GM18502 (cell line): ENCODE data around the gene TCF25.
"Not testable (repeated sequence)": the region's sequence is repeated elsewhere in the genome, so short reads cannot be mapped to it uniquely, and the experiment has no call there.

Experiments
- ATAC-seq: cut with Tn5 transposase; IDR thresholded peaks from one replicate; pipeline ENCODE4 v1.9.1; 2021; ENCODE audit warnings: mild to moderate bottlenecking; ENCODE audit not compliant: unreplicated experiment, poor library complexity

The TCF25 gene

DNA sequence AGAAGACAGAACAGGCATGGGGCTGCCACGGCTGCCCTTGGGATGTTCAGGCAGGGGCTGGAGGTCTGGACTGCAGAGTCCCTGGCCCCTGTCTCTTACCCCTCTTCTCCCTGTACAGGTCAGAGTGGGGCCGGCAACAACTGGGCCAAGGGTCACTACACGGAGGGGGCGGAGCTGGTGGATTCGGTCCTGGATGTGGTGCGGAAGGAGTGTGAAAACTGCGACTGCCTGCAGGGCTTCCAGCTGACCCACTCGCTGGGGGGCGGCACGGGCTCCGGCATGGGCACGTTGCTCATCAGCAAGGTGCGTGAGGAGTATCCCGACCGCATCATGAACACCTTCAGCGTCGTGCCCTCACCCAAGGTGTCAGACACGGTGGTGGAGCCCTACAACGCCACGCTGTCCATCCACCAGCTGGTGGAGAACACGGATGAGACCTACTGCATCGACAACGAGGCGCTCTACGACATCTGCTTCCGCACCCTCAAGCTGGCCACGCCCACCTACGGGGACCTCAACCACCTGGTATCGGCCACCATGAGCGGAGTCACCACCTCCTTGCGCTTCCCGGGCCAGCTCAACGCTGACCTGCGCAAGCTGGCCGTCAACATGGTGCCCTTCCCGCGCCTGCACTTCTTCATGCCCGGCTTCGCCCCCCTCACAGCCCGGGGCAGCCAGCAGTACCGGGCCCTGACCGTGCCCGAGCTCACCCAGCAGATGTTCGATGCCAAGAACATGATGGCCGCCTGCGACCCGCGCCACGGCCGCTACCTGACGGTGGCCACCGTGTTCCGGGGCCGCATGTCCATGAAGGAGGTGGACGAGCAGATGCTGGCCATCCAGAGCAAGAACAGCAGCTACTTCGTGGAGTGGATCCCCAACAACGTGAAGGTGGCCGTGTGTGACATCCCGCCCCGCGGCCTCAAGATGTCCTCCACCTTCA lies 61.5 kb downstream of the TCF25 start:
- no peak for ATAC-seq

DNA sequence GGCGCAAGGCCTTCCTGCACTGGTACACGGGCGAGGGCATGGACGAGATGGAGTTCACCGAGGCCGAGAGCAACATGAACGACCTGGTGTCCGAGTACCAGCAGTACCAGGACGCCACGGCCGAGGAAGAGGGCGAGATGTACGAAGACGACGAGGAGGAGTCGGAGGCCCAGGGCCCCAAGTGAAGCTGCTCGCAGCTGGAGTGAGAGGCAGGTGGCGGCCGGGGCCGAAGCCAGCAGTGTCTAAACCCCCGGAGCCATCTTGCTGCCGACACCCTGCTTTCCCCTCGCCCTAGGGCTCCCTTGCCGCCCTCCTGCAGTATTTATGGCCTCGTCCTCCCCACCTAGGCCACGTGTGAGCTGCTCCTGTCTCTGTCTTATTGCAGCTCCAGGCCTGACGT lies 62.2 kb downstream of the TCF25 start:
- not testable (repeated sequence) for ATAC-seq

DNA sequence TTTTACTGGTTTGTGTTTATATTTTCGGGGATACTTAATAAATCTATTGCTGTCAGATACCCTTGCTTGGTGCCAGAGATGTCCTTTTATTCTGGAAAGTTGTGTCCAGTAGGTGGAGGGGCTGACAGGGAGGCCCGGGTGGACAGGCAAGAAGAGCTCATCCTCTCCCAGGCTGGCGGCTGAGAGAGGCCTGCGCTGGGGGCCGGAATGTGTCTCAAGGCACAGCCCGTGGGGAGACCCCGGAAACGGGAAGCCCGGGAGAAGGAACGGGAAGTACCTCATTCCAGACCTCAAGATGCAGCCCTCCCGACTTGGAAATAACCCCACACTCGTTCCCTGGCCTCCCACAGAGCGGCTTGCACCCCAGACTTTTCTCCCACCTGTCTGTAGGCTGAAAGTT lies 62.6 kb downstream of the TCF25 start:
- no peak for ATAC-seq

DNA sequence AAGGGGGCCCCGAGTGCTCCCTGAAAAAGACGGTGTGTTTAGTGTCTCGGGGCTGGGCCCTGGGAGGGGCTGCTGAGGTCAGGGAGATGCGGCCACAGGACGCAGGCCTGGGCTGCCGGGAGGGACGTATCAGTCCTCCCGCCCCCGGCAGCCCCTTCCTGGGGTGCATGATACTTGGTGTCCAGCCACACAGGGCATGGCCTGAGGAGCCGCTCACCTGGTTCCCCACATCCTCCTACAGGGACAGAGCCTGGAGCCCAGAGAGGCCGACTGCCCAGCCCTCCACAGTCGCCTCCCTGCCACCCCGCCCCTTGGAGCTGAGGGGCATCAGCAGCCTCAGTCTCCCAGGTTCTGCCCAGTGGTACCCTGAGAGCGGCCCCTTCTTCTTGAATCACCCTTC lies 63.1 kb downstream of the TCF25 start:
- ATAC-seq: no peak

DNA sequence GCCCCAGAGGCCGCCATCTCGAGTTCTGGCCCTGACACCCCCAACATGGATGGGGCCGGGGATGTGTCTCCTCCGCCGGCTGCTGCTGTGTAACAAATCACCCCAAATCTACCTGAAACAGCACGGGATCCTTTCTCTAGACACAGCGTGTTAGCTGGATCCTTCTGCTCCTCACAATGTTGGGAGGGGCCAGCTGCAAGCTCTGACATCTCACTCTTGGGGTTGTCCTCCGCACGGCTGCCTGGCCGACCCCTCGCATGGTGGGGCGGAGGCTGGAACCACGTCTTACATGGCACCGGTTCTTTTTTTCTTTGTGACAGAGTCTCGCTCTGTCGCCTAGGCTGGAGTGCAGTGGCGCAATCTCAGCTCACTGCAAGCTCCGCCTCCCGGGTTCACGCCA lies 63.6 kb downstream of the TCF25 start:
- no peak for ATAC-seq

DNA sequence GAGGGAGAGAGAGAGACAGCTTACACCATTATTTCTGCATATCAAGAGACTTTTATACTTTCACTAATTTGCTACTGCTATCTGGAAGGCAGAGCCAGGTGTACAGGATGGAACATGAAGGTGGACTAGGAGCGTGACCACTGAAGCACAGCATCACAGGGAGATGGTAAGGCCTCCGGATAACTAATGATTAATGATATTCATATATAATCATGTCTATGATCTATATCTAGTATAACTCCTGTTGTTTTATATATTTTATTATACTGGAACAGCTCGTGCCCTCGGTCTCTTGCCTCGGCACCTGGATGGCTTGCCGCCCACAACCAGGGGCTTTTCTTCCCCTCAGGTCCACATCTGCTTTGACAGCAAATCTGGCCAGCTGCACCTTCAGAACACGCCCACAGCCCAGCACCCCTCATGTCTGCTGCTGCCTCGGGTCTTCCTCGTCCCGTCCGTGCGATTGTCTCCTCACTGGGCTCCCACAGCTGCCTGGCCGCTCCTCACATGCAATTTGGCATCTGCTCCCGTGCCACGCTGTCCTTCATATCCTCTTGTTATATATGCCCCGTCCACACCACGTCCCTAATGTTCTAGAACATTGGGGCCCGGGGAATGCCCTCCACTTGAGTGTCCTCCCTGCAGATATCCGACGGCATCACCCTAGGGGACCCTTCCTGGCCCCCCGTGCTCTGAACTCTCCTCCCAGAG lies 64.9 kb downstream of the TCF25 start:
- no peak for ATAC-seq

DNA sequence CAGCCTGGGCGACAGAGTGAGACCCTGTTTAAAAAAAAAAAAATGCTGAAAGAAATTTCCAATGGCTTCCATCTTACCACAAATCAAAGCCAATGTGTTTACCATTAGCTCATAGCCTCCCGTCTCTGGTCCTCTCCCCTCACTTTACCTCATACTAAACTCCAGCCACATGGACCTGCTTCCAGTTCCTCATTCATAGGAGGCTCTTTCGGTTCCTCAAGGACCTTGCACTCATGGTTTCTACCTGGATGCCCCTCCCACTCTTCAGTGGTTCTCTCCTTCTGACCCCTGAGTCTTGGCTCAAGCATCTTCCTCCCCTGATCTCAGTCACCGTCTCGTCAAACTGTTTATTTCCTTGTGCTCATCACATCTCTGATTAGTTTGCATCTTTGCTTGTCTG lies 71.4 kb downstream of the TCF25 start:
- no peak for ATAC-seq

DNA sequence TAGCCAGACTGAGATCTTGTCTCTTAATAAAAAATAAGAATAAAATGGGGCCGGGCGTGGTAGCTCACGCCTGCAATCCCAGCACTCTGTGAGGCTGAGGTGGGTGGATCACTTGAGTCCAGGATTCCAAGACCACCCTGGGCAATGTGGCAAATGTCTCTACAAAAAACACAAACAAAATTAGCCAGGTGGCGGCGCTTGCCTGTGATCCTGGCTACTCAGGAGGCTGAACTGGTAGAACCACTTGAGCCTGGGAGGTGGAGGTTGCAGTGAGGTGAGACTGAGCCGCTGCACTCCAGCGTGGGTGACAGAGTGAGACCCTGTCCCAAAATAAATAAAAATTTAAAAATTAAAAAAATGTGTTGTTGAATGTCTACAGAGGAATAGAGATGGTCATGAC lies 72.3 kb downstream of the TCF25 start:
- ATAC-seq: no peak

DNA sequence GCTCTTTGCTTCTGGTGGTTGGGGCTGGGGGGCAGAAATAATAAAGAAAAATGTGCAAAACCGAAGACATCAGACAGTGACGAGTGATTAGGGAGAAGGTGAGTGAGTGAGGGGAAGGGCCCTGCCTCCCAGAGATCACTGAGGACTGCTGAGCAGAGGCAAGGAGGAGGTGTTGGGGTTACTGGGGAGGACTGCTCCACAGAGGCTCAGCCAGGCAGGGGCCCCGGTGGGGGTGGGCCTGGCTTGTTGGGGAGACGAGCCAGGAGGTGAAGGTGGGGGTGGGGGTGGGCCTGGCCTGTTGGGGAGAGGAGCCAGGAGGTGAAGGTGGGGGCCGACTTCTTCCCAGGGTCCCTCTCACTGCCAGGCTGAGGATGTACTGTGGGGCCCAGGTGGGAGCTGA lies 73.1 kb downstream of the TCF25 start:
- ATAC-seq: no peak

DNA sequence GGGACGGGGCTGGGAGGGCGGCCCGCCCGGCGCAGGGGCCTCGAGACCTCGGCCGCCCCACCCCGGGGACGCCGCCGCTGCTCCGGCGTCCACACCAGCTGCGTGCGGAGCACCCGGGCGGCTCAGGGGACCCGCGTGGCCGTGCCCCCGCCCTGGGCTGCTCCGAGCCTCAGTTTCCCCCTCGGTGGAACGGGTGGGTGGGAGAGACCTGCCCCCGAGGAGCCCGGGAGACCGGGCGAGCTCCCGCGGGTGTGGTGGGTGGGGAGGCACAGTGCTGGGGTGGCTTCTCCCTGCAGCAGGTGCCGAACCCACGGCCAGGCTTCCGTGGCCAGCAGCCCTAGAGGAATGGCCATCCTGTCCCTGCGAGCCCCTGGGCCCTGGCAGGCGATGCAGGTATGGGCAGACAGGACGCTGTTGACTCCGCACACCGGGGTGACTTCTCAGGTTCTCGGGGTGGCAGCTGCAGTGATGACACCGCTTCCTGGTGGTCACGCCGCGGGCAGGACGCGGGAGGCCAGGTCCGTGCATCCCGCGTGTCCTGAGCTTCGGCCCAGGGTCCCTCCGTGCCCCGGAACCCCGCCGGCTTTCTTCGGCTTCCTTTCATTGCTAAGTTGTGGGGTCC lies 75.8 kb downstream of the TCF25 start:
- ATAC-seq: no peak

DNA sequence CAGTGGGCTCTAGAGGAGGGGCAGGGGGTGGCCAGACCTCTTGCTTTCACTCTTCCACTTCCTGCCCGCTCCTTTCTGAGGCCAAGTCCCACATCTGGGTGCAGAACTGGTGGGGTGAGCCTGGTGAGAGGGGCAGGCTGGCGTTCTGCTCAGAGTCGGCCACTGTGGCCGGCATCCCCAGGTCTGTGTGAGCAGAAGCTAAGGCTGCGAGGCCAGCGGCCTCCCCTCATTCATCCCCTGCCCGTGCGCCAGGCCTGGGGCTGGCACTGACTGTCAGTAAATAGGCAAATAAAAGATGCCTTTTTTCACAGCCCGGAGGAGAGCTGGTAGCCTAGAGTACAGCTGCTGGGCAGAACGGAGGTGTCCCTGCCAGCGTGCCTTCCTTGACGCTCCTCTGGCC lies 76.4 kb downstream of the TCF25 start:
- no peak for ATAC-seq

DNA sequence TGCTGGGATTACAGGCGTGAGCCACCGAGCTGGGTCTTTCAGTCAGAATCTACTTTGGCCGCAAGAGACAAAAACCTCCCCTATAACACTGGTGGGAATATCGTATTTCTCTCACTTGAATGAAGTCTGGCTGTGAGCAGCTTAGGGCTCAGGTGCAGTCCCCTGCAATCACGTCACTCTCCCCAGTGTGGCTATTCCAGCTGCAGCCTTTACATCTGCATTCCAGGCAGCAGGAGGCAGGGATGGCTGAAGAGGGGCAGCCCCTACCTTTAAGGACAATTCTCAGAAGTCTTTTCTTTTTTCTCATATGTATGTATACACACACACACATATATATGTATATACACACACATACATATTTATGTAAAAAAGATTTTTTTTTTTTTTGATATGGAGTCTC lies 78.1 kb downstream of the TCF25 start:
- no peak for ATAC-seq

DNA sequence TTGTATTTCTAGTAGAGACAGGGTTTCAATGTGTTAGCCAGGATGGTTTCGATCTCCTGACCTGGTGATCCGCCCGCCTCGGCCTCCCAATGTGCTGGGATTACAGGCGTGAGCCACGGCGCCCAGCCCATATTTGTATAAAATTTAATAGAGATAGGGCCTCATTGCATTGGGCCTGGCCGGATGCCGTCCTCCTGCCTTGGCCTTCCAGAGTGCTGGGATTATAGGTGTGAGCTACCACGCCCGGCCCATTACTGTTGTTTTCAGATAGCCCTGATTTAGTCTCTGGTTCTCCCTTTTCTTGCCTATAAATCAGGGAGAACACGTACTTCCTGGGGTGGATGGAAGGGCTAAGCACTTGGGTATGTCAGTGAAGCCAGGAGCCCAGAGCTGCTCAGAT lies 78.7 kb downstream of the TCF25 start:
- ATAC-seq: no peak

DNA sequence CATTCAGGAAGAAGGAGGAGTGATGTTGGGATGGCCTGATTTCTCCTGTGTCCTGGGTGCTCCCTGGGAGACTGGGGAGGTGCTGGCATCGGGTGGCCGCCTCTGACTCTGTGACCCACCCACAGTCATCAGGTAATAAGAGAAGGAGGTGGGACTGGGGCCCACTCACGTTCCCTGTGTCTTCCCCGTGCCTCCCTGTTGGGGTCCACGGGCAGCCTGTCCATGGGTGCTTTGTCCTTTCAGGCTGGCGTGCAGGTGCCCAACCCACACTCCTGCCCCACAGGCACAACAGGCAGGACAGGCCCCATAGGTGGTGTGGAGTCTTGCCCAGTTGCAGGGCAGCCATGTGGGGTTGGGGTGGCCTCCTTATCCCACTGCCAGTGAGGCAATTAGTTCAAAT lies 79.2 kb downstream of the TCF25 start:
- no peak for ATAC-seq

DNA sequence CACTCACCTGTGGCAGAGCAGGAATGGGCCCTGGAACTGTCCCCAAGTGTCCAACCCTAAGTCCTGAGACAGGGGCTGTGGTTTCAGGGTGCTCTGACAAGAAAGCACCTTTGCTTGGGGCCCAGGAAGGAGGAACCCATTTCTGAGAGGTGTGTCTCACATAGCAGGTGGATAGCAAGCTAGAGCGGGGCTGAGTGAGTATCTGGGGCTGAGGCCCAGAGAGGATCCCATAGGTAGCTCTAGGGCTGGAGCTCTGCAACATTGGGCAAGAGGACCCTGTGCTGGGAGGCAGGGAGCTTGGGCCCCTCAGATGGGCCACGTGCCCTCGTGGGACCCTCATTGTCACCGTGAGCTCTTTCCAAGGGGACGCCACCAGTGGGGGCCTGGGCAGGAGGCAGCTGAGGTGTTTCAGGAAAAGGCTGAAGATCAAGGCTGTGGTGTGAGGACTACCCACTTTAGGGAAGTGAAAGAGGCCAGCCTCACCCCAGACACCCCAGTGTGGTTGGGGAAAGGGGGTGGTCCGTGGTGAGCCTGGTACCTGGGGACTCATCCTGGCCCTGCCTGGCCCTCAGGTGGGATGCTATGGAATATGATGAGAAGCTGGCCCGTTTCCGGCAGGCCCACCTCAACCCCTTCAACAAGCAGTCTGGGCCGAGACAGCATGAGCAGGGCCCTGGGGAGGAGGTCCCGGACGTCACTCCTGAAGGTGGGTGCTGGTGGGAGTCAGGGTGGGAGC lies 80.4 kb downstream of the TCF25 start:
- peak; percentile 75 for ATAC-seq

DNA sequence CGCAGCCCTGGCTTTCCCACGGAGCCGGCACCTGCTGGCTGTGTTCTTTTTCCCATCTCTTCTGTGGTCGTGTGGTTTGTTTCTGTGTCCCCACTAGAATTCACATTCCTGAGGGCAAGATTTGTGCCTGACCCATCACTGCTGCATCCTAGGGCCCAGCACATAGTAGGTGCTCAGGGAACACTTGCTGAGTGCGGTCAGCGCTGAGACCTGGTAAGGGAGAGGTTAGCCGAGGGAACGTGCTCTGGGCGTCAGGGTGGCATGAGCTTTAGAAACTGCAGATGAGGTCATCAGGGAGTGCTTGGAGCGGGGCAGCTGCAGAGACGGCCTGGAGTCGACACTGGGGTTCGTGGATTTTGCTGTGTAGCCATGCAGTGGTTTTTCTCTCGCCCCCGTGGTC lies 81.1 kb downstream of the TCF25 start:
- ATAC-seq: no peak

DNA sequence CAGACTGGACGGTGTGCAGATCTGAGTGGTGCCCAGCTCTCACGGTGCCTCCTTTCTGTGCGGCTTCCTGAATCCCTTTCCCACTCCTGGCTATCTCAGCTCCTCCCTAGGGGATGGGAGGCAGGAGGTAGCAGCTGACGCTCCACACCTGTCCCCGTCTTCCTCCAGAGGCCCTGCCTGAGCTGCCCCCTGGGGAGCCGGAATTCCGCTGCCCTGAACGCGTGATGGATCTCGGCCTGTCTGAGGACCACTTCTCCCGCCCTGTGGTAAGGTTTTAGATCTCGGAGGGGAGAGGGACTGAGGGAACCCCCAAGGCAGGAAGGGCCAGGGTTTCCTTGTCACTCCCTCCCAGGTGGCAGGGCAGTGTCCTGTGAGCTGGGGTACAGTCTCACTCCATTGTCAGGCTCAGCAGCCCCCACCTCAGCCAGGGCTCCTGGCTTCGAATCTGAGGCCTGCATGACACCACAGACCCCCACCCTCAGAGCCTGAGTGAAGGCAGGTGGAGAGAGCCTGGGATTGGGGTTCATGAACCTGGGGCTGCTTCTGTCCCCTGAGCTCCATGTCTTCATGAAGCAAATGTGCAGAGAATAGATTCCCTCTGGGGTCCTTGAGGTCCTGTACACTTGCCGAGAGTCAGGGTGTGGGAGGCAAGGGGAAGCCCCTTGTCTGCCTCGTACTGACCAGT lies 81.8 kb downstream of the TCF25 start:
- no peak for ATAC-seq

DNA sequence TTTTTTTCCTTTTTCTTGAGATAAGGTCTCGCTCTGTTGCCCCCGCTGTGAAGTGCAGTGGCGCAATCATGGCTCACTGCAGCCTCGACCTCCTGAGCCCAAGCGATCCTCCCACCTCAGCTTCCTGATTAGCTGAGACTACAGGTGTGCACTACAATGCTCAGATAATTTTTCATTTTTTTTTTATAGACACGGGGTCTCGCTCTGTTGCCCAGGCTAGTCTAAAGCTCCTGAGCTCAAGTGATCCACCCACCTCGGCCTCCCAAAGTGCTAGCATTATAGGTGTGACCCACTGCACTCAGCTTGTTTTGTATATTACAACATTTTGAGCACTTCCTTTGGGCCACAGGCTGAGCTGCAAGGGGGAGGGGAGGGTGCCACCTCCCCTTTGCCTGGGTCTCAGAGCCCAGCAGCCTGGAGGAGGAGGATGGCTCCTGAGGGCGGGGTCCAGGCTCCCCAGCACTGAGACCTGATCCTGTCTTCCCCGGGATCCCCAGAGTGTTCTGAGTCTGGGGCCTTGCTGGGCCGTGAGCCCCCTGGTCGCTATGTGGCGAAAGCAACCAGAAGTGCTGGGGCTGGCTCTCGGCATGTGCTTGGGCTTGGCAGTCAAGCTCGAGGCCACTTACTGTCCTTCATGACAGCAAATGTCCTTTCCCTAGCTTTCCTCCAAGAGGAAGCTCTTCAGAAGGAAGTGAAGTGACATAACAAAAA lies 83.3 kb downstream of the TCF25 start:
- ATAC-seq: no peak

DNA sequence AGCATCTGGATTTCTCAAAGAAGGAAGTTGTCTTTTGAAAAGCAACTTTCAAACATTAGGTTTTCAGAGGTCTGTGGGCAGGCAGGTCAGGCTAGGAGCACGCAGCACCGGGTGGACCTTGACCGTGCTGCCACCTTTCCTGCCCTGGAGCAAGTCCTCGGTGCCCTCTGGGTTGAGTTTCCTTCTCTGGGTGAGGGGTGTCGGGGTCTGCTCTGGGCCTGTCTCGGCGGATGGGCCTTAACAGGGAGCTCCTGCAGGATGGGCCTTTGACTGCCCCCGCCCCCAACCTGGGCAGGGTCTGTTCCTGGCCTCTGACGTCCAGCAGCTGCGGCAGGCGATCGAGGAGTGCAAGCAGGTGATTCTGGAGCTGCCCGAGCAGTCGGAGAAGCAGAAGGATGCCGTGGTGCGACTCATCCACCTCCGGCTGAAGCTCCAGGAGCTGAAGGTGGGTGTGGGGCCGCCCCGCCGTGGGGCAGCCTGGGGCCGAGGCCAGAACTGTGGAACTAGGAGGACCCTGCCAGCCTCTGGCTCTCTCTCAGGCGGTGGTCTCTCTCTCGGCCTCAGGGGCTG lies 83.9 kb downstream of the TCF25 start:
- ATAC-seq: no peak
